Hematopoietic multipotent progenitor cell treated with erythropoietin and hydrocortisone succinate and interleukin-3 and kit ligand, for 4 days (in vitro differentiated cells): ENCODE measurements around the gene RBM15.

Source experiments
- DNase-seq: peaks from one replicate; pipeline ENCODE4 v3.0.0-alpha.2; 2015

The RBM15 gene

DNA sequence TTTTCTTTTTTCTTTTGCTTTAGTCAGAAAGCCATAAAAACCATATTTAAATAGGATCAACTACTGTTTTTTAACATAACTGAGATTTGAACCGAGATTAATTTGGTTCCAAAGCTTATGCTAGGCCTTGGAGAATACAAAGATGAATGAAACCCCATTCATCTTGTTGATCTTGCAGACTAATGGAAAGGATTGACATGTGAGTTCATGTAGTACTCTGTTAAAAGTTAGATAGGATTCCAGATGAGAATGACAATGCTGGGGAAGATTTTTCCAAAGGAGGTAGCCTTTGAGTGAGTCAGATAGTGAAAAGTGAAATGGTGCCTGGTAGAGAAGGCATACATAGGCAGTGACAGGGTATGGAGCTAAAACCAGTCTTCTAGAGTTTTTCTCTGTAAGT, 22.7 kb downstream of the RBM15 start:
- DNase-seq: no peak

DNA sequence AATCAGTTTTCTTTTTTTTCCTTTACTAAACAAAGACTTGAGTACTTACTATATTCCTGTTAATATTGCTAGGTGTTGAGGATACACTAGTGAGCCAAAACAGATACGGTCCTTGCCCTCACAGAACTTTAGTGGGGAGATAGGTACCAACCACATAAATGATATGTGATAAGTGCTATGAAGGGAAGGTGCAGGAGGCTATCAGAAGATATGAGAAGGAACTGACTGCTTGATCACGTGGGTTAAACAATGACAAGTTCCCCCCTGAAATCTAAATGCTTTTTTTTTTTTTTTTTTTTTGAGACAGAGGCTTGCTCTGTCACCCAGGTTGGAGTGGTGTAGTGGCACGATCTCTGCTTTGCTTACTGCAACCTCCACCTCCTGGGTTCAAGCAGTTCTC, 25.0 kb downstream of the RBM15 start:
- peak; percentile 54 for DNase-seq

DNA sequence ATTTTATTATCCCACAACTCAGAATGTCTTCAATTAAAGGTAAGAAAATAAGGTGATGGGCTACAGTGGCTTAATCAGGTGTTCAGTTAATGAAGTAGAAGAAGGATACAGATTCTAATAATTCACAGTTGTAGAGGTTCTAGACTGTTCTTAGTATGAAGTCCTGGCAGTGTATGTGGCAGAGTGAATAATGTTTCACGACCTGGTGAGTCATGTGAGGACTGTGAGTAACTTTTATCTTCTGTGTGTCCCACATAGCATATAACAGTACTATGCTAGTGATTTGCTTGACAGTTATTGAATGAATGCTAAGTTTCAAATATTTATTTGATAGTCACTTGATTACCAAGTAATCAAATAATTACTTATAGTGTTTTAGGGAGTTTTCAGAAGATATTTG, 31.6 kb downstream of the RBM15 start:
- DNase-seq: no peak

DNA sequence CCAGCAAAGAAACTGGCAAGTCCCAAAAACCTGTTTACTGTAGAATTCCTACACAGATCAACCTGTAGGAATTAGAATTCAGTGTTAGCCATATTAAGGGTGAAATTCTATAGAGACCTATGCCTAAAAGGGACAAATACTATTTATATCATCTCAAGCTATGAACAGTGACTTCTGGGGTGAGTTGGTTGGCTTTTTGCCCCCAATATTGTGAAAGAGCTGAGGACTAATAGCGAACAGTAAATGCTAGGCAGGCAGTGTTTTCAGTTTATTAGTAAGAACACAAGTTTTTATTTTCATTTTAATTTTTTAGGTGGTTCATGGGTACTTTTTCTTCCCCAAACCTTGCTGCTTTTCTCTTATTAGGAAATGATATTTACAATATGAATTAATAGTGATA, 36.3 kb downstream of the RBM15 start:
- DNase-seq: no peak

DNA sequence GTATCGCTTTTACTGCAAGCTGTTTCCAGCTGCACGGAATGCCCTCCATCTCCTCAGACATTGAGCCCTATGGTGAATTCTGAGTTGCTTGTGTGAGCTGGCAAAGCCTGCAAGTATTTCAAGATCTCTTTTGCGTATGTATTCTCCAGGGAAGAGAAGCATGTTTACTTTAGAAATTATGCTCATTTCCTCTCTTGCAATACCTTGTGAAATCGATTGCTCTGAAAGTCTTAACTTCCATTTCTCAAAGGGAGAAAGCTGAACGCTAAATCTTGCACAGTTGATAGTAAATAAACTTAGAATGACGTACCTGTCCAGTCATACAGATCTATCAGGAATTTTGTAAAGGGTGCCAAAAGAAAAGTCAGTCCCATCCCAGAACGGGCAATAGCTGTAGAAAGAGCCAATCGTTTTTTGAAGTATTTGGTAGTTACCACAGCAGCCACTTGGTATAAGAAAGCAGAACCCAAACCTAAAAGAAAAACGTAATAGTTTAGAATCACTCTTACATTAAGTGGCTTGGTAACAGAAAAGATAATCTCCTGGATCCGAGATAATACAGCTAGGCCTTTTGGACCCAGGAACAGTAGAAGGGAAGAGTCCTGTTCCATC, 41.6 kb downstream of the RBM15 start:
- peak; percentile 15 for DNase-seq

DNA sequence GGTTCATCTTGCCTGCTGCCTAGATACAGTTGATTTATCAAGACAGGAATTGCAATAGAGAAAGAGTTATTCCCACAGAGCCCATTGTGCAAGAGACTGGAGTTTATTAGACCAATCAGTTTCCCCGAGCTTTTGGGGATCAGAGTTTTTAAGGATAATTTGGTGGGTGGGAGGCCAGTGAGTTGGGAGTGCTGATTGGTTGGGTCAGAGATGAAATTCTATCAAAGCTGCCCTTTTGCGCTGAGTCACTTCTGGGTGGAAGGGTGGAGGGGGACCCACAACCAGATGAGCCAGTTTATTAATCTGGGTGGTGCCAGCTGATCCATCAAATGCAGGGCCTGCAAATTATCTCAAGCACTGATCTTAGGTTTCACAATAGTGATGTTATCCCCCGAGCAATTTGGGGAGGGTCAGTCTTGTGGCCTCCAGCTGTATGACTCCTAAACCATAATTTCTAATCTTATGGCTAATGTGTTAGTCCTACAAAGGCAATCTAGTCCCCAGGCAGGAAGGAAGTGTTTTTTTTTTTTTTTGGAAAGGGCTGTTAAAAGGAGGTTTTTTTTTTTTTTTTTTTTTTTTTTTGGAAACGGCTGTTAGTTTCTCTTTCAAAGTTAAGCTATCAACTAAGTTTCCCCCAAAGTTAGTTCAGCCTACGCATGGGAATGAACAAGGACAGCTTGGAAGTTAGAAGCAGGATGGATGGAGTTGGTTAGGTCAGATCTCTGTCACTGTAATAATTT, 44.2 kb downstream of the RBM15 start:
- peak; percentile 57 for DNase-seq

DNA sequence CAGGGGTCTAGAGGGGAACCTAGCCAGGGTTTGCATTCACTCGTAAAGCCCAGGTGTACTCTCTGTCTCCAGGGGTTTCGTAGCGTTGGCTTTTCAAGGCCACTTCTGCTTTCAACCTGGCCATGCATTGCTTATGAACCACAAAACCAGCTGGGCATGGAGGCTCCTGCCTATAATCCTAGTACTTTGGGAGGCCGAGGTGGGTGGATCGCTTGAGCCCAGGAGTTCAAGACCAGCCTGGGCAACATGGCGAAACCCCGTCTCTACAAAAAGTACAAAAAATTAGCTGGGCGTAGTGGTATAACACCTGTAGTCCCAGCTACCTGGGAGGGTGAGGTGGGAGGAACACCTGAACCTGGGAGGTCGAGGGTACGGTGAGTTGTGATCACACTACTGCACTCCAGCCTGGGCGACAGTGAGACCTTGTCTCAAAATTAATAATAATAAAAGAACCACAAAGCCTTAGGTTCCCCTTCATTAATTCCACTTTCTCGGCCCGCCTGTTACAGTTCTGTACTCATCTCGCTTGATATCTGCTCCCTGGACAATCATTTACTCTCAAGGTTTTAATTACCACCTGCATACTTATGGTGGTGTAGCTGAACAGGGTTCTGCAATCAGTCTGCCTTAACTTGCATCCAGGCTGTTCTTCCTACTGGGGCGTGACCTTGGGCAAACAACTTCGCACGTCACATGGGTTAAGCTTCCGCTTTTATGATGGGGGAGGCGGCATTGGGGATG, 45.6 kb downstream of the RBM15 start:
- no peak for DNase-seq

DNA sequence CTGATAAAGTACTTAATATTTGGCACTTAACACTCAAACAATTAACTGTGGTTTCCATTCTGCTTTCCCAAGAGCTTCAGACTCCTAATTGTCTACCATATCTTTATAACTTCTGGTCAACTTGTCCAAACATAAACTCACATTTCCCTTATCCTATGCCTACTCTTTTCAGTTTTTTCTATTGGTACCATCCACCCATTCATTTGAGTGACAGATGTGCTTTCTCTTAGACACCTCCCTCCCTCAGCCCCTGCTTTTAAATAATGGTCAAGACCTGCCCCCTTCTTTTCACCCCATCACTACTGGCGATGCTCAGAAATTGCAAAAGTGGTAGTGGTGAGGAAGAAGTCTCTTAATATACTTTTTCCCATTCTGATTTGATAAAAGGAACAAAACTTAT, 46.2 kb downstream of the RBM15 start:
- DNase-seq: no peak

DNA sequence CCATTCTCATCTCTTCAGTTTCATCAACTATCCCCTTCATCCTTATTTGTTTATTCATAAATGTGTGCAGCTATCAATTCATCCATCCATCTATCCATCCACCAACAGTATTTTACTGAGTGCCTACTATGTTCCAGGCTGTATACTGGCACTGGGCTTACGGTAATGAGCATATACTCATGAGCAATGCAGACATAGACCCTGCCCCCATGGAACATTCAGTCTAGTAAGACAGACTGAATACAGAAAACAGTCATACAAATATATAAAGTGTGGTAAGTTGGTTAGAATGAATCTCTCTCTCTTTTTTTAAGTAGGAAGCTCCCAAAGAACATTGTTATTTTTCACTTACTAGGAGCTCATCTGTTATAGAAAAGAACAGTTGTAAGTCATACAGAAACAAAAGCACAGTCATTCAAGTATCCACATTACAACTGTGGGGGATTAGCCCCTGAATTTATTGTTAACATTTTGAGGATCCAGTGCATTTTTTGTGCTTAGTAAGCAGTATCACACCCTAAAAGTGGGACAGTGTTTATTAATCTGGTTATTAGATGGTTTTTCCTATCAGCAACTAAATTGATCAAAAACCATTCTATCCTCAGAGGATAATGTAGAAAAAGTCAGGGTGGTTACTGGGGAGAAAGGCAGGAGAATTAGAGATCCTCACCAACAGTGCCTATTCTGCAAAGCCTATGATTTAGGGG, 48.0 kb downstream of the RBM15 start:
- DNase-seq: no peak

DNA sequence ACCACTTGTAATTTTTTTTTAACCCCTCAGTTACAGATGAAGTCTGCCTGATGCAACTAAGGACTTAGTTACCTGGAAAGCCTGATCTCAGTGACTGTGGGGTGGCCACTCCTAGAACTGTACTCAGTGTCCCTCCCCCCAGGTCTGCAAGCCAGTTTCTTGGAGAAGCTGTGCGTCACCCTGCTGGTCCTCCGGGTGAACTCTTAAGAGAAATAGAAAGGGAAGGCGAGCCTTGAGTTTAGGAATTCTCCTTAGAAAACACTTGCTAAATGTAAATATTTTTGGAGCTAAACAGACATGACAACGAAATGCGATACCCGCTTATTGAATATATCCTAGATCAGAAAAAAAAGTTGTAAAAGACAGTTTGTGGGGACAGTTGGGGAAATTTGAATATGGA, 50.9 kb downstream of the RBM15 start:
- DNase-seq: no peak

DNA sequence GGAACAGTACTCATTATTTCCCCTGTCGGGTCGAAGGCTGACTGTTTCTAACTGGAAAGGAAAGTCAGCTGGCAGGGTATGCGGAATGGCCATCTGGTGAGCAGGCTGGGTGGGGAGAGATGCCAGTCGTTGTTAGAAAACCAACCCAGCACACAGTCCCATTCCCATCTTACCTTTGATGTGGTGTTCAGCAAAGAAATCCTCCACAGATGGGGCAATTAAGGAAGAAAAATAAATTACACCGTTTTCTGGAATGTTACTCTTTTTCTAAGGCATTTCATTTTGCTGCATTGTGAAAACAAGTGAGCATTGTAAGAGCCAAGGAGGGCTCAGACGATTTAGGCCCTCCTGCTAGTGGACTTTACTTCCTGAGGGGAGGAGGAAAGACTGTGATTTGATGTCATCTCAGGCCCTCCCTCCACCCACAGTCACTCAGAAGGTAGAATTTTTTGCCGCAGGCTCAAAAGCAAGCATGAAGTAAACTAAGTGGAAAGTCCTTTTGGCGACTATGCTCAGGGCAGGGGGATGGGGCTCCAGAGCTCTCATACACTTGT, 51.6 kb downstream of the RBM15 start, which contains the start of gene SLC16A4:
Gene SLC16A4 (minus strand): TSS at position 335 of the 554 bp plus-strand sequence. CDS start 1,703 bp downstream, outside the sequence.
- no peak for DNase-seq

DNA sequence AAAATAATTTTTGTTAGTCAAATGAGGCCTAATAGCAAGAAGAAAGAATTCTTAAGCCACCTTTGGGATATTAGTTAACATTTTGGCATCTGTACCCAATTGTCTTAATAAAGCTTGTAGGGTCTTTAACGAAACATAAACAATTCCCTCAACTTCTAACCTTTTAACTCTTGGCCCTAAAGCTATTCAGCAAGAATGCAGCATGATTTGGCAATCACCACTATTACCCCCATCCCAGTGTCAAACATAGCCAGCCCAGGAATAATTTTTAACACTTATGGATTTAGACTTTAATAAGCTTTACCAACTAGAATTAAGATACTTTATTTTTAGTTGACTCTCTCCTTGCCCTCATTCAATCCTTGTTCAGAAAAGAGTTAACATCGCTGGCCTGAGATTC, 54.1 kb downstream of the RBM15 start:
- DNase-seq: no peak

DNA sequence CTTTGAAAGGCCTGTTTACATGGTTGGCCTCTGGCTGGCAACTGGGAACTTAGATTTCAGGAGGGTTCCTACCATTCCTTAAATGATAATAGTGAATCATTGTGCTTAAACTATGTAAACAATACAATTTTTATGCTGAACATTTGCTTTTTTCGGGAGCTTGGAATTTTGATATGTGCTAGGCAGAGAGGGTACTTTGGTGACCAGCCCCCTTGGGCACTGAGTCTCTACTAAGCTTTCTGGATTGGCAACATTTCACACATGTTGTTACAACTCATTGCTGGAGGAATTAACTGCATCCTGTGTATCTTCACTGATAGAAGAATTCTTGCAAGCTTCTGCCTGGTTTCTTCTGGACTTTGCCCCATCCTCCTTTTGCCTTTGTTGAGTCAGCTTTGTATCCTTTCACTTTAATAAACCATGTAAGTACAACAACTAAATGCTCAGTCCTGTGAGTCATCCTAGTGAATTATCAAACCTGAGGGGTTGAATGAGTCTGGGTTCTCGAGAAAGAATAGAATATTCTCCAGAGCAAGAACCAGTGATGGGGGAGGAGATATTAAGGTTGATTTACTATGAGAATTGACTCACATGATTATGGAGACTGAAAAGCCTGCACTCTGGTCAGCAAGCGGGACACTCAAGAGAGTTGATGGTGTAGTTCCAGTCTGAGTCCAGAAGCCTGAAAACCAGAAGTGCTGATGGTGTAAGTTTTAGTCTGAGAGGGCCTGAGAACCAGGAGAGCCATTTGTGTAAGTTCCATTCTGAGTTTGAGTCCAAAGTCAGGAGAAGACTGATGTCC, 54.7 kb downstream of the RBM15 start:
- DNase-seq: no peak

DNA sequence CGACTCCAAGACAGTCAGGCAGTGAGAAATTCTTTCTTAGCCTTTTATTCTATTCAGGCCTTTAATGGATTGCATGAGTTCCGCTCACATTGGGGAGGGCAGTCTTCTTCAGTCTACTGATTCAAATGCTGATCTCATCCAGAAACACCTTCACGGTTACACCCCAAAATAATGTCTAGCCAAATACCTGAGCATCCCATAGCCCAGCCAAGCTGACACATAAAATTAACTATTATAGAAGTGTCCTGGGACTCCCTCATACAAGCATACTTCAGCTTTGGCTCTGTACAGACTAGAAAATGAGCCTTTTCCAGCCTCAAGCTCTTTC, 55.3 kb downstream of the RBM15 start:
- DNase-seq: no peak
